GM18505 (cell line): ENCODE results near the gene ARIH2.

Experiments used
- ATAC-seq: cut with Tn5 transposase; IDR thresholded peaks from one replicate; pipeline ENCODE4 v1.9.1; 2021; ENCODE audit not compliant: unreplicated experiment
- POLR2A ChIP-seq: IDR thresholded peaks from 4 replicates; pipeline ENCODE4 v1.6.1; 2011; ENCODE audit warnings: borderline replicate concordance; ENCODE audit not compliant: insufficient read depth, insufficient read length; ENCODE audit errors: extremely low read depth

Gene ARIH2

GRCh38 chr3:49028298-49028672 is 109.6 kb downstream of the ARIH2 start:
- no peak for ATAC-seq
- TF ChIP-seq POLR2A = no peak

GRCh38 chr3:49028673-49029562 is 110.3 kb downstream of the ARIH2 start, which contains the start of gene IMPDH2:
TSS of gene IMPDH2 (minus strand) at chr3:49029398. CDS start at chr3:49029350, 48 bp downstream.
- peak; percentile 90 for ATAC-seq
- TF ChIP-seq POLR2A = peak; percentile 100

GRCh38 chr3:49029563-49029884 is 110.9 kb downstream of the ARIH2 start:
- no peak for ATAC-seq
- TF ChIP-seq POLR2A = no peak

- no peak for ATAC-seq
- no peak for TF ChIP-seq POLR2A
Observed at GRCh38 chr3:49030321-49030720, 111.7 kb downstream of the ARIH2 start.

GRCh38 chr3:49032646-49033304 is 114.1 kb downstream of the ARIH2 start:
- ATAC-seq = no peak
- TF ChIP-seq POLR2A = no peak

GRCh38 chr3:49034650-49035049 is 116.0 kb downstream of the ARIH2 start:
- TF ChIP-seq POLR2A = no peak
- ATAC-seq = no peak

GRCh38 chr3:49035281-49035680 is 116.6 kb downstream of the ARIH2 start:
- no peak for ATAC-seq

More at GRCh38 chr3:49035281-49035680, 116.6 kb downstream of the ARIH2 start:
- no peak for TF ChIP-seq POLR2A
